K562 (cell line): ENCODE data around the gene GLUD1. TPM values are rescaled to one million over a fixed set of nuclear protein-coding genes. Genes with fewer than 3 reads are reported as not detected.
"Not testable (repeated sequence)": the region's sequence is repeated elsewhere in the genome, so short reads cannot be mapped to it uniquely, and the experiment has no call there.

ENCODE experiments used
- ATAC-seq: fragments of 200-7000 bp; cut with Tn5 transposase; 3 replicates; pipeline ENCODE4 v1.9.1; 2020; ENCODE audit warnings: moderate library complexity
- BruUV-seq: library from RNA; stranded (reverse); fragments of 400-500 nt; replicated peaks from 2 replicates; lab custom pipeline; 2021; lab: Mats Ljungman, UMichigan
- CTCF ChIA-PET: fragments of 300-600 bp; formaldehyde crosslinking; extraction: SDS; loops from one replicate; lab custom pipeline; 2021; ENCODE audit warnings: low intra/inter-chr PET ratio; lab: Yijun Ruan, JAX
- POLR2A ChIA-PET: fragments of 300-600, 350-650 bp; sonication (Branson Sonifier 250); formaldehyde crosslinking; extraction: SDS; loops from one replicate; lab custom pipeline; 2021; ENCODE audit warnings: antibody characterized with exemption, inconsistent platforms; lab: Yijun Ruan, JAX
- DNase-seq, 4 experiments: peaks; one replicate each; pipeline versions ENCODE4 v3.0.0 to v3.0.0-alpha.2; 2011 to 2018; ENCODE audit warnings: low spot score in 3 of 4, mixed read lengths in 3 of 4; ENCODE audit errors: extremely low read depth in 1 of 4
- FAIRE-seq: peaks from 2 replicates; lab custom pipeline; 2011; peaks lifted over from hg19 to GRCh38; lab: Jason Lieb, UNC
- H2AFZ ChIP-seq: 2 replicates; pipeline ENCODE4 v1.6.0; 2011; ENCODE audit warnings: low read depth, low read length, control low read depth, inconsistent platforms
- H3K27ac ChIP-seq: fragments of 200-600 bp; 3 replicates; pipeline ENCODE4 v1.8.0; 2011; ENCODE audit warnings: low read depth, mild to moderate bottlenecking, control low read depth, inconsistent platforms, low read length, moderate library complexity, mixed read lengths; ENCODE audit errors: extremely low read depth
- H3K27me3 ChIP-seq, 2 experiments: fragments of 300-600 bp in 1 of 2; 2 replicates in 1 of 2; 3 replicates in 1 of 2; pipeline versions ENCODE4 v1.6.0 to v1.8.0; 2011; ENCODE audit warnings: inconsistent platforms in 2 of 2, low read length in 2 of 2, mild to moderate bottlenecking in 1 of 2, mixed read lengths in 1 of 2, moderate library complexity in 1 of 2; ENCODE audit not compliant: control insufficient read depth in 2 of 2, insufficient read depth in 2 of 2
- H3K36me3 ChIP-seq: fragments of 300-600 bp; 3 replicates; pipeline ENCODE4 v1.8.0; 2011; ENCODE audit warnings: mild to moderate bottlenecking, low read length, inconsistent platforms; ENCODE audit not compliant: control insufficient read depth, insufficient read depth
- H3K4me1 ChIP-seq, 2 experiments: fragments of 200-600 bp in 1 of 2; replicated peaks in 1 of 2; 2 replicates in 1 of 2; 3 replicates in 1 of 2; pipeline versions ENCODE4 v1.5.1 to v1.8.0; 2011; ENCODE audit warnings: inconsistent platforms in 2 of 2, low read length in 2 of 2, mild to moderate bottlenecking in 1 of 2, mixed read lengths in 1 of 2, moderate library complexity in 1 of 2; ENCODE audit not compliant: control insufficient read depth in 2 of 2, insufficient read depth in 2 of 2
- H3K4me2 ChIP-seq: 2 replicates; pipeline ENCODE4 v1.6.1; 2011; ENCODE audit warnings: low read length, control low read depth, inconsistent platforms, mixed read lengths; ENCODE audit not compliant: insufficient read depth
- H3K4me3 ChIP-seq: fragments of 200-600 bp; sonication (generic), shearing (Covaris generic); 2 replicates; pipeline ENCODE4 v1.5.1; 2016; ENCODE audit warnings: control low read depth, inconsistent platforms
- H3K79me2 ChIP-seq: fragments of 200-600 bp; 3 replicates; pipeline ENCODE4 v1.8.0; 2011; ENCODE audit warnings: low read length, inconsistent platforms; ENCODE audit not compliant: control insufficient read depth, insufficient read depth
- H3K9ac ChIP-seq, 2 experiments: 2 replicates each; pipeline versions ENCODE4 v1.6.0 to v1.6.1; 2011; ENCODE audit warnings: low read depth in 2 of 2, low read length in 2 of 2, control low read depth in 1 of 2, inconsistent platforms in 1 of 2, mild to moderate bottlenecking in 1 of 2, mixed read lengths in 1 of 2; ENCODE audit not compliant: insufficient read depth in 1 of 2
- H3K9me1 ChIP-seq: one replicate; pipeline ENCODE4 v1.6.0; 2011; ENCODE audit warnings: inconsistent platforms, mild to moderate bottlenecking, low read length, moderate library complexity; ENCODE audit not compliant: control insufficient read depth, insufficient read depth
- H3K9me3 ChIP-seq: replicated peaks from 2 replicates; pipeline ENCODE4 v1.5.1; 2011; ENCODE audit warnings: low read depth, low read length, inconsistent platforms; ENCODE audit not compliant: control insufficient read depth, insufficient read depth
- H4K20me1 ChIP-seq: replicated peaks from 2 replicates; pipeline ENCODE4 v1.6.1; 2011; ENCODE audit warnings: low read length, inconsistent platforms, mixed read lengths; ENCODE audit not compliant: control insufficient read depth, insufficient read depth
- ETV1 ChIP-seq: fragments of 450-650 bp; conservative IDR thresholded peaks from 2 replicates; pipeline ENCODE4 v1.6.1; 2016; ENCODE audit warnings: missing genetic modification characterization, control low read depth, low read depth, missing compliant biosample characterization
- MAZ ChIP-seq, 2 experiments: fragments of 450-650 bp in 1 of 2; sonication (generic) in 1 of 2; formaldehyde crosslinking; IDR thresholded peaks in 1 of 2; conservative IDR thresholded peaks in 1 of 2; 2 replicates each; pipeline versions ENCODE4 v1.4.0 to v1.5.0; 2020; ENCODE audit warnings: mild to moderate bottlenecking in 1 of 2, missing genetic modification reagents in 1 of 2
- TFAM ChIP-seq: fragments of 250-450 bp; sonication (Bioruptor Pico); conservative IDR thresholded peaks from 2 replicates; pipeline ENCODE4 v1.5.0; 2021; ENCODE audit warnings: mild to moderate bottlenecking, moderate library complexity
- U2AF1 ChIP-seq: fragments of 200-400 bp; formaldehyde crosslinking; optimal IDR thresholded peaks from 2 replicates; pipeline ENCODE3; 2017; ENCODE audit warnings: mild to moderate bottlenecking, low read depth, low read length, moderate library complexity
- ZNF778 ChIP-seq: fragments of 450-650 bp; formaldehyde crosslinking; IDR thresholded peaks from 2 replicates; pipeline ENCODE4 v1.4.0; 2020; ENCODE audit warnings: mild to moderate bottlenecking, moderate library complexity
- WGBS: fragments of 100-300 bp; shearing (Covaris generic); methylation state at CpG from one replicate; pipeline ENCODE4 v1.1.6; 2016; ENCODE audit warnings: low coverage, mixed read lengths; ENCODE audit not compliant: insufficient coverage; ENCODE audit errors: missing lambda C conversion rate; 5-methylcytosine and 5-hydroxymethylcytosine counted together
- in situ Hi-C: fragments of 300-500 bp; cut with MboI; formaldehyde crosslinking; loops from 4 replicates; pipeline ENCODE4 v1.15.0; 2018; ENCODE audit warnings: inconsistent platforms, mixed read lengths
- intact Hi-C: fragments of 100-400 bp; cut with micrococcal nuclease; formaldehyde crosslinking; loops from 2 replicates; pipeline ENCODE4 v1.14.2; 2022
- polyA plus RNA-seq, 8 experiments: library from polyadenylated mRNA; depleted of rRNA in 4 of 8; stranded (reverse) in 5 of 8; unstranded in 3 of 8; fragments of >200 nt; fragmentation: Nextera tagmentation in 2 of 8; fragmentation: Illumina TruSeq in 1 of 8; extraction: Ambion mirVana in 2 of 8; extraction: Trizol in 1 of 8; gene quantifications; 2 replicates each; pipeline versions ENCODE4 v1.2.1 to v1.2.3, GENCODE V29; 2011 to 2014; ENCODE audit warnings: inconsistent platforms in 1 of 8, missing spikeins in 1 of 8
- total RNA-seq, 7 experiments: library from RNA; depleted of rRNA in 6 of 7; stranded (reverse); fragments of >200 nt in 6 of 7; fragmentation: Illumina TruSeq in 2 of 7; extraction: Trizol in 2 of 7; gene quantifications; 2 replicates each; pipeline versions ENCODE4 v1.2.1 to v1.2.3, GENCODE V29; 2011 to 2021; ENCODE audit warnings: low replicate concordance in 1 of 7
- TF ChIP-seq, protein P1 (sequence below): fragments of 250-450 bp; sonication (Bioruptor Pico); IDR thresholded peaks from 2 replicates; pipeline ENCODE4 v1.8.0; 2021; ENCODE audit warnings: moderate library complexity, mild to moderate bottlenecking, inconsistent platforms
- TF ChIP-seq, protein P2 (sequence below): fragments of 450-650 bp; formaldehyde crosslinking; IDR thresholded peaks from 2 replicates; pipeline ENCODE4 v1.4.0; 2020; ENCODE audit warnings: mild to moderate bottlenecking, moderate library complexity

GLUD1 gene
- total and polyA plus RNA-seq, 9 of the 15 experiments (the other 6 are each of a cell fraction or from before 2014, with no cell fraction given): 21.9 to 92.0 (median 76.3) TPM

DNA sequence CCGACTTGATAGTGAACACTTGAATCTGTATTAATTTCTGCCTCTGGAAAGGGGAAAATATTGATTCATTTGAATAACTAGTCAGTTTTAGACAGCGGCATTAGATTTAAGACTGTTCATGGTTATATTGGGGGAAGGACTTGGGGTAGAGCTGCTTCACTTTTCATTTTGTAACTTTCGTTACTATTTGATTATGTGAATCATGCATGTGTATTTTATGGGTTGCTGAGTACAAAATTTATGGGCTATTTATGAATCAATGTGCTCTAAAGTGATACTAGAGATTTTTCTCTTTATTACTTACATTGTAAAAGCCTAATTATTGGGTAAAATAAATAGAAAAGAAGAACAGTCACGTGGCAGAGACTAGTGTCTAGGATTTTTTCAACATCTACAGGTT is 4.9 kb downstream of the GLUD1 start (continued):
- TF ChIP-seq, protein P1, sequence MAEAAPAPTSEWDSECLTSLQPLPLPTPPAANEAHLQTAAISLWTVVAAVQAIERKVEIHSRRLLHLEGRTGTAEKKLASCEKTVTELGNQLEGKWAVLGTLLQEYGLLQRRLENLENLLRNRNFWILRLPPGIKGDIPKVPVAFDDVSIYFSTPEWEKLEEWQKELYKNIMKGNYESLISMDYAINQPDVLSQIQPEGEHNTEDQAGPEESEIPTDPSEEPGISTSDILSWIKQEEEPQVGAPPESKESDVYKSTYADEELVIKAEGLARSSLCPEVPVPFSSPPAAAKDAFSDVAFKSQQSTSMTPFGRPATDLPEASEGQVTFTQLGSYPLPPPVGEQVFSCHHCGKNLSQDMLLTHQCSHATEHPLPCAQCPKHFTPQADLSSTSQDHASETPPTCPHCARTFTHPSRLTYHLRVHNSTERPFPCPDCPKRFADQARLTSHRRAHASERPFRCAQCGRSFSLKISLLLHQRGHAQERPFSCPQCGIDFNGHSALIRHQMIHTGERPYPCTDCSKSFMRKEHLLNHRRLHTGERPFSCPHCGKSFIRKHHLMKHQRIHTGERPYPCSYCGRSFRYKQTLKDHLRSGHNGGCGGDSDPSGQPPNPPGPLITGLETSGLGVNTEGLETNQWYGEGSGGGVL (CRISPR knock-in tag): no peak
- TF ChIP-seq TFAM (CRISPR knock-in tag) (no peak), MAZ (CRISPR knock-in tag; conservative IDR thresholded peaks at IDR 0.05 in 1 of 2, IDR thresholded peaks at IDR 0.05 in 1 of 2) (no peak)

DNA sequence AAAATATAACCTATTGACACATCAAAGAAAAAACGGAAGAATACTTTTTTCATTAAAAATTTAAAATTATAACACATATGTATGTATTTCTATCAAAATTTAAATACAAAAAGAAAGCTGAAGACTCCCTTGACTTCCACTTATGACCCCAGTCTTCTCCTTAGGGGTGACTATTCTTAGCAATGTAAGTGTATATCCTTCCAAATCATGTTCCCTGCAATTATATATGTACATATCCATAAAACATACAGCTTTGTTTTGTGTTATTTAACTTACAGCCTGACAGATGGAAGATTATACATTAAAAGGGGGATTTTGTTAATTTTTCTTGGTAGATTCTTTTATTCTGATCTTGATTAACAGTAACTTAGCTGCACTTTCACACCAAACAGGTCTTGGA is 9.1 kb downstream of the GLUD1 start:
- intact Hi-C loops: no loop called here
- no peak for FAIRE-seq

DNA sequence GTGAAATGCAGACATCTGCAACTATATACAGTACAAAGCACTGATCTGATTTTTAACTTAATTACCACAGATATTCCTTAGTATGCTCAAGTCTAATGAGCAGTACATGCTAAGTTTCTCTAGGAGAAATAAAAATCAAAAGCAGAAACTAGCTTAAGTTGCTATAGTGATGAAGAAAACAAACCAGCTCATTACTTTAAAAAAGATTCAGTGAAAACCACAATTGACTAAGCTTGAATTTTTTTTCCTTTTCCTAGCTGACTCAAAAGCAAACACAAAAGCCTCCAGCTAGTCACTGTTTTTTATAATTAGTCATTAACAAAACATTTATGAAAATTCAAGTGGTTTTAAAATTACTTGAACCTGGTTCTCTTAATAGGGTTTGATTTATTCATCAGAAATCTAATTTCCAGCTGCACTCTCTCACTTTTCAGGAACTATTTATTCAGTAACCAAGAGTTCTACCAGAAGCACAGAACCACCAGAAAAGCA is 10.3 kb downstream of the GLUD1 start:
- H3K36me3 ChIP-seq: peaks cover 23% of the 10 kb centered on the region; the same call in 2 of the 3 replicates
- H2AFZ ChIP-seq, H3K9ac ChIP-seq, H3K27me3 ChIP-seq, H3K9me1 ChIP-seq, intact Hi-C loops, H3K4me1 ChIP-seq, H3K9me3 ChIP-seq, H3K4me2 ChIP-seq, H4K20me1 ChIP-seq, BruUV-seq, H3K4me3 ChIP-seq, H3K27ac ChIP-seq, FAIRE-seq, CTCF ChIA-PET, ATAC-seq, DNase-seq, in situ Hi-C loops: not testable (repeated sequence)
- peaks cover 54% of the 10 kb centered on the region for H3K79me2 ChIP-seq
- POLR2A ChIA-PET: interaction anchor here (0.8 kb wide), 1 partner anchor 11 kb away, joined by 3 read pairs; the partner anchor contains the start of gene SHLD2

More for the DNA sequence above, 9.1 kb downstream of the GLUD1 start:
- Histone ChIP-seq H3K4me3 (no peak overlapping the region), H3K4me2 (no peak overlapping the region), H3K9ac (no peak overlapping the region), H3K9me3 (no peaks in the 10 kb centered on the region), H3K36me3 (peaks cover 33% of the 10 kb centered on the region; the same call in 2 of the 3 replicates), H3K27me3 (no peaks in the 10 kb centered on the region), H2AFZ (no peak overlapping the region), H3K4me1 (no peaks in the 10 kb centered on the region; a peak in 1 of 5 replicates), H3K79me2 (peaks cover 66% of the 10 kb centered on the region), H3K9me1 (no peaks in the 10 kb centered on the region), H3K27ac (no peak overlapping the region), H4K20me1 (no peaks in the 10 kb centered on the region)
- TF ChIP-seq U2AF1 (no peak), ZNF778 (CRISPR knock-in tag) (no peak), ETV1 (no peak)
- TF ChIP-seq, protein P2, sequence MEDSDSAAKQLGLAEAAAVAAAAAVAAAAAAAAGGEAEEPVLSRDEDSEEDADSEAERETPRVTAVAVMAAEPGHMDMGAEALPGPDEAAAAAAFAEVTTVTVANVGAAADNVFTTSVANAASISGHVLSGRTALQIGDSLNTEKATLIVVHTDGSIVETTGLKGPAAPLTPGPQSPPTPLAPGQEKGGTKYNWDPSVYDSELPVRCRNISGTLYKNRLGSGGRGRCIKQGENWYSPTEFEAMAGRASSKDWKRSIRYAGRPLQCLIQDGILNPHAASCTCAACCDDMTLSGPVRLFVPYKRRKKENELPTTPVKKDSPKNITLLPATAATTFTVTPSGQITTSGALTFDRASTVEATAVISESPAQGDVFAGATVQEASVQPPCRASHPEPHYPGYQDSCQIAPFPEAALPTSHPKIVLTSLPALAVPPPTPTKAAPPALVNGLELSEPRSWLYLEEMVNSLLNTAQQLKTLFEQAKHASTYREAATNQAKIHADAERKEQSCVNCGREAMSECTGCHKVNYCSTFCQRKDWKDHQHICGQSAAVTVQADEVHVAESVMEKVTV (CRISPR knock-in tag): no peak
- POLR2A ChIA-PET: no interaction called here
- no TSS peak for BruUV-seq
- no peak for ATAC-seq
- 93% methylated on average over 1 of the region's 1 CpG for WGBS
- in situ Hi-C loops: no loop called here
- DNase-seq: no peak
- CTCF ChIA-PET: no interaction called here
